Measurements from ENCODE around the gene FXYD3.
"Not testable (repeated sequence)": the region's sequence is repeated elsewhere in the genome, so short reads cannot be mapped to it uniquely, and the experiment has no call there.

FXYD3 gene

DNA sequence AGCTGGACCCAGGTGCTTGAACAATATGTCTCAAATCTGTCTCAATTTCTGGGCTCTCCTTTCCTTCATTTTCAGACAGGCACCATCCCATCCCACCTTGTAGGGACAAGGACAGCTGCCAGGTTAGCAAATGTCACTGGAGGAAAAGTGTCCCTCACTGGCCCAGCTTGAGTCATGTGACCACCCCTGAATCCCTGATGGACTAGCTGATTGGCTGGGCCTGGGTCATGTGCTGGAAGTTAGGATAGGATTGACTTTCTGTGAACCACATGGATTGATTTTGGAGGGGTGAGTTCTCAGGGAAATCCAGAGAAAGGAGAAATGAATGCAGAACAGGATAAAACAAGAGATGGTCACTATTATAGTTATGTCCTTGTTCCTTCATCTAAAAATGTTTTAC lies 28.2 kb upstream of the FXYD3 start:
- DNase-seq, result no peak

DNA sequence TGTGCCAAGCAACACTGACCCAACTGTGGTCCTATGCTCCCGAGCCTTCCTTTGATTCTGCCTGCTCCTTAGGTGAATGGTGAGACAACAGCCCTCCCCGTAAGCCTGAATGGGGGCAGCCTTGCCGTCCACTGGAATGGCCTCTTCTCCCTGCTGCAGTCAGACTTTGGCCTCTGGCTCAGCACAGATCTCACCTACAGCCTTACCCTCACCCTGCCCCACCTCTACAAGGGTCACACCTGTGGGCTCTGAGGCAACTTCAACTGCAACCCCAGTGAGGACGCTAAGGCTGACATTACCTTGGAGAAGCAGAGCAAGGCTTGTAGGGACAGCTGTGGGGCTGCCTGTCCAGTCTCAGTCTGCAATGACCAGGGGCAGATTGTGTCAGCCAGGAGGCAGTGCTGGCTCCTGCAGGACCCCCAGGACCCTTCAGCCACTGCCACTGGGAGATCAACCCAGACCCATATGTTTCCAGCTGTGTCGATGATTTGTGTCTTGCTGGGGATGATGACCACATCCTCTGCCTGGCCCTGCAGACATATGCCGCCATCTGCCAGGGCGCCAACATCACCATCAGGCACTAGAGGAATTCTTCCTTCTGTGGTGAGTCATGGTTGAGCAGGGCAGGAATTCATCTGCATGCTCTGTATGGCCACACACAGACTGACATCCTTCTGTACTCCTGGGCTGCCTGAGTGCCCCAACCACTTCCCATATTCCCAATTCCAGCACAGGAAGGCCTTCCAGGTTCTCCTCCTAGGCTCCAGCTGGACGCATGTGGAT lies 27.3 kb upstream of the FXYD3 start:
- no peak for DNase-seq

DNA sequence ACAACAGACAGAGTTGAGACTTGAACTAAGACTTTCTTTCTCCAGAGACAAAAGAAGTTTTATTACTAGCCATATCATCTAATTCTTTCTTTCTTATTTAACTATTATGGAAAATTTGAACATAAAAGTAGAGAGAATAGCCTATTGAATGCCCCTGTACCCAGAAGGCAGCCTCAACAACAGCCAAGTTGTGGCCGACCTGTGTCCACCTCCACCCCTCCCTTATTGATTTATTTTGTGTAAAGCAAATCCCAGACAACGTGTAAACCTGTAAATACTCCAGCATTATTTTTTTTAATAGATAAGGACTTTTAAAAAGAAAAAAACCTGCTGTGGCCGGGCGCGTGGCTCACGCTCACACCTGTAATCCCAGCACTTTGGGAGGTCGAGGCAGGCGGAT lies 26.1 kb upstream of the FXYD3 start:
- no peak for DNase-seq

DNA sequence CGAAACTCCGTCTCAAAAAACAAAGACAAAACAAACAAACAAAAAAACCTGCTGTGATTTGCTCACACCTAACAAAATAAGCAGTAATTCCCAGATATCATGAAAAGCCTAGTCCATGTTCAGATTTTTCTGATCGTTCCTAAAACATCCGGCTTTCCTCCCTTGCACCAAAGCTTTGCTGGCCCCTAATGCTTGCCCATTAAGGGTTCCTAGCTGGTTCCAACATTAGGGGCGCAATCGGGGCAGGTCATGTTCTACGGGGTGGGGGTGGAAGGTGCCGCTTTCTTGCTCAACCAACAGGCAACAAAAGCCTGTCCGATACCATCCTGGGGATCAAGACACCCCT lies 25.5 kb upstream of the FXYD3 start:
- no peak for DNase-seq

- no peak for DNase-seq
Measured at GRCh38 chr19:35090506-35091214, 25.0 kb upstream of the FXYD3 start.

DNA sequence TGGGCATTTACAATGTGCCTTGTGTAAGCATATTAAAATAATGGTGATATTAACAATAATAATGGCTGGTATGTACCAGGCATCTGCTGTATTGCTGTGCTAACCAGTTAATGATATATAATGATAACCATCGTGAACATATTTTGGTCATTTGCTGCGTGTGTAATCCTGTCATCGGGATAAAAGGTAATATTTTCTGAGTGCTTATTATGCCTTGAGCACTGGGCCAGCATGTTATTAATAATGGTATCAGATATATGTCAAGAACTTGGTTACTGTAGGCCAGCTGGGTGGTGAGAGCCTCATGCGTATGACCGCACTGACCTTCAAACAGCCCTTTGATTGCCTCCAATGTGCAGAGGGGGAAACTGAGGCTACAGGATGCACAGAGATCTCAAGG lies 22.2 kb upstream of the FXYD3 start:
- DNase-seq, result no peak

GRCh38 chr19:35093941-35094647 lies 21.5 kb upstream of the FXYD3 start:
- DNase-seq, result no peak

- DNase-seq, result no peak
Measured at GRCh38 chr19:35094656-35095055, 21.0 kb upstream of the FXYD3 start.

- no peak for DNase-seq
Measured at GRCh38 chr19:35095667-35096368, 19.8 kb upstream of the FXYD3 start.

- no peak for DNase-seq
Measured at GRCh38 chr19:35098413-35099049, 17.1 kb upstream of the FXYD3 start.

- no peak for DNase-seq
Measured at GRCh38 chr19:35099155-35099896, 16.3 kb upstream of the FXYD3 start.

GRCh38 chr19:35099897-35100275 lies 15.7 kb upstream of the FXYD3 start:
- DNase-seq, result no peak

GRCh38 chr19:35100588-35101533 lies 14.8 kb upstream of the FXYD3 start:
- no peak for DNase-seq

DNA sequence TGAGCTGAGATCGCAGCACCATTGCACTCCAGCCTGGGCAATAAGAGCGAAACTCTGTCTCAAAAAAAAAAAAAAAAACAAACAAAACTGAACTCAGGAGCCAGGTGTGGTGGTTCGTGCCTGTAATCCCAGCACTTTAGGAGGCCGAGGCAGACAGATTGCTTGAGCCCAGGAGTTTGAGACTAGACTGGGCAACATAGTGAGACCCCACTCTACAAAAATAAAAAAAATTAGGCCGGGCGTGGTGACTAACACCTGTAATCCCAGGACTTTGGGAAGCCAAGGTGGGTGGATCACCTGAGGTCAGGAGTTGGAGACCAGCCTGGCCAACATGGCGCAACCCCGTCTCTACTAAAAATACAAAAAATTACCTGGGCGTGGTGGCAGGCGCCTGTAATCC lies 13.7 kb upstream of the FXYD3 start:
- DNase-seq, result not testable (repeated sequence)

GRCh38 chr19:35103614-35104013 lies 12.0 kb upstream of the FXYD3 start:
- DNase-seq, result not testable (repeated sequence)

GRCh38 chr19:35104361-35104760 lies 11.3 kb upstream of the FXYD3 start:
- no peak for DNase-seq

GRCh38 chr19:35105047-35105410 lies 10.6 kb upstream of the FXYD3 start:
- no peak for DNase-seq

DNA sequence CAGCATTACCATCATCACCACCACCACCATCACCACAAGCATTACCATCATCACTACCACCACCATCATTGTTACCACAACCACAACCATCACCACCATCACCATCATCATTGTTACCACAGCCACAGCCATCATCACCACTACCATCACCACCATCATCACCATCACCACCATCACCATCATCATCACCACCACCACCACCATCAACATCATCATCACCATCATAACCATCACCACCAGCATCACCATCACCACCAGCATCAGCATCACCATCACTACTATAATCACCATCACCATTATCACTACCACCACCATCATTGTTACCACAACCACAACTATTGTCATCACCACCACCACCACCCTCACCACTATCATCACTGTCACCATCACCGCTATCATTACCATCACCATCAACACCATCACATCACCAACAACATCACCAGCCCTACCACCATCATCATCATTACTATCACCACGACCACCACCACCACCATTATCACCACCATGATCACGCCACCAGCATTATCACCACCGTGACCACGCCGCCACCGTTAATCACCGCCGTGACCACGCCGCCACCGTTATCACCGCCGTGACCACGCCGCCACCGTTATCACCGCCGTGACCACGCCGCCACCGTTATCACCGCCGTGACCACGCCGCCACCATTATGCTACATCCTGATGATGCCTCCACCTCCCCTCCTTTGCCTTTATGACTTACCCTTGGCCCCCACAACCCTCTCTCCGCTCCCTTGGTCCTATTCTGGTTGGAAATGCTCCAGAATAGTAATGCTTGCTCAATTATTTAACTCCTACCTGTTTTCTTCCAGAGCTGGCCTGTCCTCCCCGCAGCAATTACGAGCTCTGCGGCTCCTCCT lies 10.0 kb upstream of the FXYD3 start:
- DNase-seq, result no peak

- DNase-seq, result no peak
Measured at GRCh38 chr19:35106291-35106583, 9.4 kb upstream of the FXYD3 start.

DNA sequence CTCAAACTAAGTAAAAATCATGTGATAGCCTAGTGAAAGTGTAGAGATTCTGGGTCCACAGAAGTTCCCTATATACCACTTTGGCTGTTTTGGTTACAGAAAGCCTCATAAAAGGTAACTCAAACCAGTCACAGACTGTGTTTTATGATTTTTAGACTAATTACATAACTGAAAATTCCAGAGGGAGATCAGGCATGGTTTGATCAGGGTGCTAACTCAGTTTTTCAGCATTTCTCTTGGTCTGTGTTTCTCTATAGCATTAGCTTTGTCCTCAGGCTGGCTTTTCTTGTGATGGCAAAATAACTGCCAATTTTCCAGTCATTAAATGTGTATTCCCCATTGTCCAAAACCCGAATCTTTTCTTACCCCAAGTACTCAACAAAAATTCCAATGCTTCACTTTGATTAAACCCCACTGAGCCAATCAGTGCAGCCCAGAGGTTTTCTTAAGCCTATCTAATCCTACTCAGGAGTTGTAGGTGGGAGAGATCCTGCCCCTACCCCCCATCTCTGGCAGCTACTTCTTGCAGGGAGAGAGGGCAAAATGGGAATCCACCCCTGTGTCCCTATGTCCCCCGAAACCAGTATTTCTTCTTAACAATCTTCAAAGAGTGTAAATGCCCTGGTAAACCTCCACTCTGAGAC lies 8.6 kb upstream of the FXYD3 start:
- no peak for DNase-seq

Measured in GDM1 (cell line).